H1 (cell line): ENCODE data around the gene NKTR. TPM values are rescaled to one million over a fixed set of nuclear protein-coding genes. Genes with fewer than 3 reads are reported as not detected.

Source experiments
- CTCF ChIA-PET: fragments of 300-600 bp; sonication (Branson Sonifier 250); formaldehyde crosslinking; loops from one replicate; lab custom pipeline; 2021; ENCODE audit not compliant: partially characterized antibody; lab: Charles Lee
- POLR2A ChIA-PET: fragments of 300-600 bp; sonication (Branson Sonifier 250); formaldehyde crosslinking; loops from one replicate; lab custom pipeline; 2021; ENCODE audit warnings: inconsistent platforms; ENCODE audit not compliant: partially characterized antibody; lab: Charles Lee
- DNase-seq, 2 experiments: peaks; one replicate each; pipeline versions ENCODE4 v3.0.0 to v3.0.0-alpha.2; 2010 to 2022; ENCODE audit warnings: low spot score in 2 of 2, low read depth in 1 of 2, mixed read lengths in 1 of 2
- FAIRE-seq: peaks from 2 replicates; lab custom pipeline; 2011; peaks lifted over from hg19 to GRCh38; lab: Jason Lieb, UNC
- H2AFZ ChIP-seq: 2 replicates; pipeline ENCODE4 v1.8.1; 2012; ENCODE audit warnings: low read length, inconsistent platforms
- H2AK5ac ChIP-seq: 2 replicates; pipeline ENCODE4 v1.6.1; 2013; ENCODE audit warnings: low read depth, low read length
- H2BK120ac ChIP-seq: replicated peaks from 2 replicates; pipeline ENCODE3; 2013; ENCODE audit warnings: low read depth, low read length, inconsistent platforms
- H2BK12ac ChIP-seq: 2 replicates; pipeline ENCODE4 v1.6.1; 2013; ENCODE audit warnings: low read depth, low read length
- H2BK15ac ChIP-seq: 2 replicates; pipeline ENCODE4 v1.6.1; 2013; ENCODE audit warnings: low read length
- H2BK20ac ChIP-seq: 2 replicates; pipeline ENCODE4 v1.6.1; 2013; ENCODE audit warnings: low read length
- H2BK5ac ChIP-seq: 2 replicates; pipeline ENCODE4 v1.6.1; 2013; ENCODE audit warnings: low read depth, low read length
- H3K14ac ChIP-seq: 2 replicates; pipeline ENCODE4 v1.6.1; 2013; ENCODE audit warnings: inconsistent platforms; ENCODE audit not compliant: insufficient read length
- H3K18ac ChIP-seq: 2 replicates; pipeline ENCODE4 v1.6.1; 2013; ENCODE audit warnings: low read length; ENCODE audit errors: extremely low read depth
- H3K23ac ChIP-seq: 2 replicates; pipeline ENCODE4 v1.6.1; 2013; ENCODE audit warnings: inconsistent platforms; ENCODE audit not compliant: insufficient read length
- H3K23me2 ChIP-seq: 2 replicates; pipeline ENCODE4 v1.6.1; 2013; ENCODE audit warnings: low read depth, low read length
- H3K27ac ChIP-seq: 2 replicates; pipeline ENCODE4 v1.6.1; 2011; ENCODE audit warnings: low read depth, low read length, inconsistent platforms
- H3K27me3 ChIP-seq, 4 experiments: replicated peaks in 1 of 4; 1 replicate in 1 of 4; 2 replicates in 3 of 4; pipeline versions ENCODE4 v1.6.1 to v1.8.1; 2011 to 2013; ENCODE audit warnings: low read length in 3 of 4, mild to moderate bottlenecking in 3 of 4, inconsistent platforms in 2 of 4, mixed read lengths in 2 of 4, moderate library complexity in 1 of 4; ENCODE audit not compliant: control insufficient read depth in 3 of 4, insufficient read depth in 3 of 4; ENCODE audit errors: extremely low read depth in 1 of 4
- H3K36me3 ChIP-seq, 4 experiments: 2 replicates each; pipeline versions ENCODE4 v1.6.1 to v1.8.1; 2011 to 2013; ENCODE audit warnings: mild to moderate bottlenecking in 4 of 4, low read length in 3 of 4, moderate library complexity in 2 of 4, control low read depth in 1 of 4, inconsistent platforms in 1 of 4; ENCODE audit not compliant: insufficient read depth in 4 of 4, control insufficient read depth in 2 of 4
- H3K4ac ChIP-seq: replicated peaks from 2 replicates; pipeline ENCODE3; 2013; ENCODE audit warnings: low read length, low read depth, mixed read lengths, inconsistent platforms; ENCODE audit not compliant: insufficient read length
- H3K4me1 ChIP-seq, 4 experiments: replicated peaks in 1 of 4; 1 replicate in 1 of 4; 2 replicates in 3 of 4; pipeline versions ENCODE4 v1.6.1 to v1.8.1; 2011 to 2013; ENCODE audit warnings: low read length in 3 of 4, inconsistent platforms in 2 of 4, mixed read lengths in 1 of 4; ENCODE audit not compliant: insufficient read depth in 4 of 4, control insufficient read depth in 3 of 4
- H3K4me2 ChIP-seq, 2 experiments: 2 replicates each; pipeline versions ENCODE4 v1.6.1 to v1.8.1; 2011 to 2013; ENCODE audit warnings: low read depth in 2 of 2, low read length in 2 of 2, control low read depth in 1 of 2, inconsistent platforms in 1 of 2, mild to moderate bottlenecking in 1 of 2; ENCODE audit not compliant: insufficient read depth in 1 of 2
- H3K4me3 ChIP-seq, 4 experiments: fragments of 200-600, 300-600 bp in 1 of 4; sonication (generic), shearing (Covaris generic), sonication (Bioruptor Twin) in 1 of 4; 2 replicates each; pipeline versions ENCODE4 v1.5.1 to v1.8.1; 2011 to 2016; ENCODE audit warnings: low read length in 4 of 4, low read depth in 3 of 4, control low read depth in 2 of 4, inconsistent platforms in 2 of 4, mild to moderate bottlenecking in 2 of 4, mixed read lengths in 1 of 4, moderate library complexity in 1 of 4; ENCODE audit not compliant: insufficient read depth in 2 of 4; ENCODE audit errors: extremely low read depth in 1 of 4
- H3K56ac ChIP-seq: replicated peaks from 2 replicates; pipeline ENCODE3; 2013; ENCODE audit warnings: low read depth, mild to moderate bottlenecking, mixed read lengths, low read length, inconsistent platforms; ENCODE audit not compliant: insufficient read length
- H3K79me1 ChIP-seq: 2 replicates; pipeline ENCODE4 v1.6.1; 2013; ENCODE audit warnings: low read depth, low read length, control low read depth
- H3K79me2 ChIP-seq, 2 experiments: 2 replicates each; pipeline versions ENCODE4 v1.6.1 to v1.8.1; 2012 to 2013; ENCODE audit warnings: low read length in 2 of 2, mild to moderate bottlenecking in 2 of 2, inconsistent platforms in 1 of 2; ENCODE audit not compliant: insufficient read depth in 2 of 2, control insufficient read depth in 1 of 2
- H3K9ac ChIP-seq, 4 experiments: replicated peaks in 1 of 4; 1 replicate in 1 of 4; 2 replicates in 3 of 4; pipeline versions ENCODE4 v1.6.1 to v1.8.1; 2011 to 2013; ENCODE audit warnings: low read depth in 3 of 4, low read length in 3 of 4, control low read depth in 2 of 4, mild to moderate bottlenecking in 2 of 4, moderate library complexity in 2 of 4, inconsistent platforms in 1 of 4; ENCODE audit errors: extremely low read depth in 1 of 4
- H3K9me3 ChIP-seq, 2 experiments: 2 replicates each; pipeline versions ENCODE4 v1.6.1 to v1.8.1; 2012 to 2013; ENCODE audit warnings: mild to moderate bottlenecking in 2 of 2, moderate library complexity in 2 of 2, control low read depth in 1 of 2, inconsistent platforms in 1 of 2, low read depth in 1 of 2, low read length in 1 of 2, mixed read lengths in 1 of 2; ENCODE audit not compliant: insufficient read depth in 2 of 2
- H4K20me1 ChIP-seq, 2 experiments: replicated peaks in 1 of 2; 2 replicates each; pipeline versions ENCODE3 to v1.8.1; 2011 to 2013; ENCODE audit warnings: inconsistent platforms in 2 of 2, low read length in 2 of 2, mild to moderate bottlenecking in 1 of 2; ENCODE audit not compliant: insufficient read depth in 2 of 2, control insufficient read depth in 1 of 2
- H4K5ac ChIP-seq: 2 replicates; pipeline ENCODE4 v1.6.1; 2013; ENCODE audit warnings: low read length, low read depth, mixed read lengths, inconsistent platforms; ENCODE audit not compliant: insufficient read length
- H4K8ac ChIP-seq: 2 replicates; pipeline ENCODE4 v1.8.0; 2013; ENCODE audit warnings: mild to moderate bottlenecking, moderate library complexity, low read length, inconsistent platforms; ENCODE audit not compliant: insufficient read depth; ENCODE audit errors: extremely low read depth
- H4K91ac ChIP-seq: replicated peaks from 2 replicates; pipeline ENCODE3; 2013; ENCODE audit warnings: low read length, mixed read lengths, inconsistent platforms; ENCODE audit not compliant: insufficient read length
- ASH2L ChIP-seq: fragments of 200-600, 300-600 bp; sonication (generic); IDR thresholded peaks from one replicate; pipeline ENCODE4 v1.7.1; 2017; ENCODE audit warnings: low read length
- BACH1 ChIP-seq: IDR thresholded peaks from 2 replicates; pipeline ENCODE4 v1.6.1; 2012; ENCODE audit warnings: low read length, improper control_type of control experiment
- BCL11A ChIP-seq, 2 experiments: IDR thresholded peaks; one replicate each; pipeline ENCODE4 v1.6.1; 2011; ENCODE audit warnings: low read depth in 2 of 2, low read length in 2 of 2, mild to moderate bottlenecking in 2 of 2
- BRCA1 ChIP-seq: IDR thresholded peaks from 2 replicates; pipeline ENCODE4 v1.6.1; 2012; ENCODE audit warnings: low read depth, low read length, improper control_type of control experiment
- CREB1 ChIP-seq: IDR thresholded peaks from 2 replicates; pipeline ENCODE4 v1.6.1; 2012; ENCODE audit warnings: inconsistent platforms
- HDAC2 ChIP-seq, 2 experiments: fragments of 300-600 bp in 1 of 2; sonication (generic) in 1 of 2; IDR thresholded peaks; 2 replicates each; pipeline ENCODE4 v1.6.1; 2011 to 2012; ENCODE audit warnings: low read depth in 2 of 2, low read length in 2 of 2, mild to moderate bottlenecking in 2 of 2, moderate library complexity in 2 of 2, borderline replicate concordance in 1 of 2, inconsistent platforms in 1 of 2
- HDAC6 ChIP-seq: IDR thresholded peaks from one replicate; pipeline ENCODE4 v1.7.1; 2012; ENCODE audit warnings: low read depth, mild to moderate bottlenecking, inconsistent platforms, low read length, moderate library complexity
- MAFK ChIP-seq: IDR thresholded peaks from 2 replicates; pipeline ENCODE4 v1.6.1; 2012; ENCODE audit warnings: low read depth, mild to moderate bottlenecking, improper control_type of control experiment, low read length
- NANOG ChIP-seq: IDR thresholded peaks from 2 replicates; pipeline ENCODE4 v1.6.1; 2011; ENCODE audit warnings: low read length, low read depth, mild to moderate bottlenecking, inconsistent platforms; ENCODE audit not compliant: insufficient read depth, poor library complexity, severe bottlenecking
- RFX5 ChIP-seq: IDR thresholded peaks from 2 replicates; pipeline ENCODE4 v1.6.1; 2011; ENCODE audit warnings: low read depth, low read length, improper control_type of control experiment, borderline replicate concordance
- SP2 ChIP-seq: IDR thresholded peaks from 2 replicates; pipeline ENCODE4 v1.6.1; 2012; ENCODE audit warnings: mild to moderate bottlenecking, low read length, inconsistent platforms
- SP4 ChIP-seq: IDR thresholded peaks from 2 replicates; pipeline ENCODE4 v1.6.1; 2012; ENCODE audit warnings: low read length, inconsistent platforms
- WGBS, 2 experiments: shearing (Covaris generic) in 1 of 2; methylation state at CpG; one replicate each; pipeline versions ENCODE4 v1.1.6 to v1.1.7; 2013 to 2015; ENCODE audit warnings: low lambda C conversion rate in 2 of 2, mixed read lengths in 2 of 2, inconsistent platforms in 1 of 2, low coverage in 1 of 2, missing lambda C conversion rate in 1 of 2; ENCODE audit not compliant: insufficient replicate concordance in 2 of 2, insufficient coverage in 1 of 2, insufficient read length in 1 of 2; ENCODE audit errors: extremely low coverage in 1 of 2, missing lambda C conversion rate in 1 of 2; 5-methylcytosine and 5-hydroxymethylcytosine counted together
- polyA plus RNA-seq, 7 experiments: library from polyadenylated mRNA; depleted of rRNA in 3 of 7; stranded (reverse) in 5 of 7; unstranded in 2 of 7; fragments of >200 nt in 5 of 7; fragments of 200-250 nt in 2 of 7; gene quantifications; 1 replicate in 5 of 7; 2 replicates in 1 of 7; 4 replicates in 1 of 7; pipeline versions ENCODE4 v1.2.1 to v1.2.3, GENCODE V29; 2011 to 2013; ENCODE audit warnings: missing spikeins in 2 of 7, mixed read lengths in 2 of 7
- total RNA-seq: library from RNA; stranded (reverse); fragmentation: NEBNext Ultra II Directional; extraction: Animal tissue kit (Norgen Biotek cat#: 25700); gene quantifications from 2 replicates; pipeline ENCODE4 v1.2.1, GENCODE V29; 2021

NKTR gene
- total and polyA plus RNA-seq, 2 of the 8 experiments (the other 6 are each of a cell fraction or from before 2014, with no cell fraction given): 24.1 to 62.2 TPM

DNA sequence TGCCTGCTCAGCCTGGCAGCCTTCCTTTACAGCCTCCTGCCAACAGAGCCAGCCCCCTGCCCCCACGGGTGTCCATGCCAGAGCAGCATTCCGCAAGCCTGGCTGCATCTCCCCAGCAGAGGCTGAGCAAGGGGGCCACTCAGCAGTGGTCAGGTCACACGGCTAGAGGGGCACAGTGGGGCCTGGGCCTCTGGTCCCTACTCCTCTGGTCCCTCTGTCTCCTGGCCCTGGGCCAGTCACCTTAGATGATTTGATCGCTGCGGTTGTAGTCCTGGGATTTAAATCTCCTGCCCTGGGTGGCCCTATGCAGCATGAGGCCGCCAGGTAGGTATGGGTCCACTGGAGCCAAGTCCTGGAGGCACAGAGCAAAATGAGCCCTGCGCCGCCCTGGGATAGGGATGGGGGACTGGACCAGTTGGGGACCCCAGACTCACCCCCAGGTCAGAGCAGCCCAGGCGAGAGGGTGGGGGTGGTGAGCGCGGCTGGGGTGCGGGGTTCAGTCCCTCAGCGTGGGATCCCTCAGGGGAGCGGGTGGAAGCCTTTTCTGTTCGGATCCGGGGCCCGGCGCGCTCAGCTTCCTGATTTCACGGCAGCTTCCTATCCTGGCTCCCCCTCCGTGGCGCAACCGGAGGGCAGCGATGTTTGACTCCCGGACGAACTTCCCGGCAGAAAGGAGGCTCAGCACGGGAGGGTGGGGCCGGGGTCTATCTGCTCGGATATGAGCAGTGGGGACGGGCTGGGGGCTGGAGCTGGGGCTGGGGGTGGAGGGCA lies 53.3 kb downstream of the NKTR start, which contains the start of gene ZBTB47:
Gene ZBTB47, plus strand, starts transcription at position 138 of the 771 bp plus-strand sequence. CDS start 4,659 bp downstream, outside the sequence.
- 30% methylated on average over 9 of the region's 31 CpGs; no CpG with 5 or more reads in 1 of the 2 experiments for WGBS, 2 experiments
- DNase-seq (peak in 1 of 2 experiments; percentile 58), FAIRE-seq (no peak)
- Histone ChIP-seq H2BK5ac (peak within 1 kb of the TSS; percentile 66), H3K18ac (peak within 1 kb of the TSS; percentile 90), H3K27me3 (no peaks in the 10 kb centered on the region), H3K27ac (no peak within 1 kb of the TSS; the same call in 1 of the 2 replicates), H4K91ac (peak within 1 kb of the TSS; percentile 58), H3K56ac (peak within 1 kb of the TSS; percentile 50), H2BK15ac (peak within 1 kb of the TSS; percentile 97), H4K5ac (no peak within 1 kb of the TSS), H2BK20ac (0 out of 2 replicates have a peak within 1 kb of the TSS, but pooled peaks have one; percentile 0), H2BK12ac (peak within 1 kb of the TSS; percentile 56; the same call in 1 of the 2 replicates), H3K23ac (no peak within 1 kb of the TSS), H3K9me3 (no peaks in the 10 kb centered on the region), H3K14ac (no peak within 1 kb of the TSS), H3K4me3 (peak within 1 kb of the TSS; percentile 48 to 74 (median 52)), H2BK120ac (no peak within 1 kb of the TSS), H3K4me1 (peaks cover 6 to 35% (median 29%) of the 10 kb centered on the region in 4 experiments), H3K79me2 (no peaks in the 10 kb centered on the region), H4K20me1 (peaks cover 0 to 2% of the 10 kb centered on the region in 2 experiments), H4K8ac (peak within 1 kb of the TSS; percentile 87), H3K23me2 (peaks cover 3% of the 10 kb centered on the region; the same call in 1 of the 2 replicates), H3K4ac (no peak within 1 kb of the TSS), H2AFZ (no peak within 1 kb of the TSS), H2AK5ac (peak within 1 kb of the TSS; percentile 7; the same call in 1 of the 2 replicates), H3K9ac (peak within 1 kb of the TSS; percentile 21 to 92 (median 71); a peak in 6 of 7 replicates), H3K36me3 (peaks cover 0 to 3% (median under 1%) of the 10 kb centered on the region in 4 experiments; a peak in 3 of 8 replicates), H3K79me1 (0 out of 2 replicates have a peak, but pooled peaks cover 2% of the 10 kb centered on the region), H3K4me2 (peak within 1 kb of the TSS; percentile 53 to 91)
- no peak for TF ChIP-seq MAFK
- no peak for TF ChIP-seq HDAC2 (IDR thresholded peaks at IDR 0.05; ENCODE audit: borderline replicate concordance in 1 of 2, low read depth in 2 of 2, low read length in 2 of 2)
- TF ChIP-seq BRCA1: no peak
- no peak for TF ChIP-seq HDAC6
- no peak for TF ChIP-seq CREB1
- no peak for TF ChIP-seq RFX5
- TF ChIP-seq BACH1: no peak
- no peak for TF ChIP-seq BCL11A (IDR thresholded peaks at IDR 0.05; ENCODE audit: low read depth in 2 of 2, low read length in 2 of 2)
- no peak for TF ChIP-seq NANOG
- TF ChIP-seq SP2: no peak
- no peak for TF ChIP-seq SP4
- no peak for TF ChIP-seq ASH2L
- CTCF ChIA-PET: interaction anchor here (0.8 to 2.0 kb wide), 6 partner anchors 26 to 104 kb away, joined by 3 to 7 read pairs (median 3); no protein-coding TSS in a partner anchor
- POLR2A ChIA-PET: interaction anchor here (0.9 to 3.3 kb wide), 5 partner anchors 12 to 96 kb away, joined by 3 to 13 read pairs (median 4); partner anchors contain the start of gene NKTR
